ENCODE measurements around the gene MRPL11. TPM values are rescaled to one million over a fixed set of nuclear protein-coding genes. Genes with fewer than 3 reads are reported as not detected.

MRPL11 gene
- total and polyA plus RNA-seq, 4 donors: 18.0 to 45.6 (median 32.3) TPM

- Histone ChIP-seq H3K9ac (ENCODE audit: low read depth in 1 of 2, low read length in 2 of 2) (no peak overlapping the region), H3K36me3 (ENCODE audit: control insufficient read depth in 4 of 4, insufficient read depth in 3 of 4, low read depth in 1 of 4, low read length in 3 of 4) (no peaks in the 10 kb centered on the region), H3K27ac (ENCODE audit: low read depth in 1 of 2, low read length in 2 of 2) (no peak overlapping the region), H3K4me1 (ENCODE audit: control insufficient read depth in 4 of 4, insufficient read depth in 4 of 4, low read length in 3 of 4) (peaks cover 0 to 6% (median 0%) of the 10 kb centered on the region in 4 donors), H3K27me3 (ENCODE audit: control insufficient read depth in 4 of 4, insufficient read depth in 4 of 4, low read length in 3 of 4) (peaks cover 0 to 4% (median 0%) of the 10 kb centered on the region in 4 donors), H3K4me3 (ENCODE audit: low read depth in 1 of 3, low read length in 3 of 3) (no peak overlapping the region), H3K9me3 (ENCODE audit: control insufficient read depth in 4 of 4, low read length in 3 of 4) (no peaks in the 10 kb centered on the region)
- TF ChIP-seq RXRA (IDR thresholded peaks at IDR 0.05): peak in 1 of 2 donors; percentile 18
- peak; percentile 100 for TF ChIP-seq REST (IDR thresholded peaks at IDR 0.05)
- no peak for TF ChIP-seq CTCF (IDR thresholded peaks at IDR 0.05; ENCODE audit: low read depth, low read length, missing input control)
- TF ChIP-seq MAX (IDR thresholded peaks at IDR 0.05): peak; percentile 72
- TF ChIP-seq RAD21 (IDR thresholded peaks at IDR 0.05): peak in 1 of 2 donors; percentile 39
- TF ChIP-seq NR2F2 (IDR thresholded peaks at IDR 0.05): peak; percentile 40
- TF ChIP-seq GABPA (IDR thresholded peaks at IDR 0.05 in 1 of 2, conservative IDR thresholded peaks at IDR 0.05 in 1 of 2): no peak
- 15% methylated on average over 38 of the region's 38 CpGs for WGBS
- DNase-seq (ENCODE audit: low spot score): peak; percentile 85
Observed at GRCh38 chr11:66421492-66422205, 17.0 kb downstream of the MRPL11 start.

- Histone ChIP-seq H3K9me3 (ENCODE audit: control insufficient read depth in 4 of 4, low read length in 3 of 4) (no peaks in the 10 kb centered on the region), H3K4me3 (ENCODE audit: low read depth in 1 of 3, low read length in 3 of 3) (no peak within 1 kb of the TSS), H3K4me1 (ENCODE audit: control insufficient read depth in 4 of 4, insufficient read depth in 4 of 4, low read length in 3 of 4) (peaks cover 0 to 6% (median 0%) of the 10 kb centered on the region in 4 donors), H3K27me3 (ENCODE audit: control insufficient read depth in 4 of 4, insufficient read depth in 4 of 4, low read length in 3 of 4) (peaks cover 0 to 6% (median 0%) of the 10 kb centered on the region in 4 donors), H3K36me3 (ENCODE audit: control insufficient read depth in 4 of 4, insufficient read depth in 3 of 4, low read depth in 1 of 4, low read length in 3 of 4) (no peaks in the 10 kb centered on the region), H3K9ac (ENCODE audit: low read depth in 1 of 2, low read length in 2 of 2) (no peak within 1 kb of the TSS), H3K27ac (ENCODE audit: low read depth in 1 of 2, low read length in 2 of 2) (no peak within 1 kb of the TSS)
- WGBS: 9% methylated on average over 71 of the region's 71 CpGs
- DNase-seq (ENCODE audit: low spot score): no peak
- TF ChIP-seq MAX (IDR thresholded peaks at IDR 0.05) (no peak), FOXA2 (IDR thresholded peaks at IDR 0.05) (no peak), CTCF (IDR thresholded peaks at IDR 0.05; ENCODE audit: low read depth, low read length, missing input control) (no peak), JUND (IDR thresholded peaks at IDR 0.05) (no peak), FOXA1 (IDR thresholded peaks at IDR 0.05) (no peak), SP1 (IDR thresholded peaks at IDR 0.05) (no peak)
Observed at GRCh38 chr11:66420671-66421476, 17.8 kb downstream of the MRPL11 start, which contains the start of gene NPAS4. NPAS4 (plus strand) TSS chr11:66421035; CDS start chr11:66421180, 145 bp downstream.
